ENCODE measurements around the gene PIN1.

GRCh38 chr19:9834307-9834725 is 802 bp upstream of the PIN1 start:
- TF ChIP-seq POLR2AphosphoS5 (IDR thresholded peaks at IDR 0.05) (no peak), CTCF (IDR thresholded peaks at IDR 0.05) (no peak)

Data from prostate gland (tissue), 2 donors.